Calu3 (cell line): ENCODE results near the gene REG4. TPM values are rescaled to one million over a fixed set of nuclear protein-coding genes. Genes with fewer than 3 reads are reported as not detected.
"Not testable (repeated sequence)": the region's sequence is repeated elsewhere in the genome, so short reads cannot be mapped to it uniquely, and the experiment has no call there.

Experiments
- BruUV-seq: library from RNA; stranded (reverse); fragments of 400-500 nt; replicated peaks from 2 replicates; lab custom pipeline; 2021; lab: Mats Ljungman, UMichigan
- CTCF ChIA-PET: fragments of 300-600 bp; sonication (Branson Sonifier 250); formaldehyde crosslinking; loops from one replicate; lab custom pipeline; 2022; ENCODE audit warnings: antibody characterized with exemption; lab: Charles Lee
- DNase-seq: peaks from one replicate; pipeline ENCODE4 v3.0.0; 2022
- H3K27ac Mint-ChIP-seq: one replicate; pipeline ENCODE4 v1.8.0; 2022; ENCODE audit warnings: mixed read lengths; ENCODE audit not compliant: unreplicated experiment
- H3K27me3 Mint-ChIP-seq: one replicate; pipeline ENCODE4 v1.8.0; 2022; ENCODE audit warnings: mixed read lengths; ENCODE audit not compliant: unreplicated experiment
- H3K36me3 Mint-ChIP-seq: one replicate; pipeline ENCODE4 v1.8.0; 2022; ENCODE audit warnings: mild to moderate bottlenecking, moderate library complexity, mixed read lengths; ENCODE audit not compliant: insufficient read depth, unreplicated experiment
- H3K4me1 Mint-ChIP-seq: one replicate; pipeline ENCODE4 v1.8.0; 2022; ENCODE audit warnings: mild to moderate bottlenecking, low read depth, mixed read lengths; ENCODE audit not compliant: unreplicated experiment
- H3K4me3 Mint-ChIP-seq: one replicate; pipeline ENCODE4 v1.8.0; 2022; ENCODE audit warnings: mild to moderate bottlenecking, low read depth, moderate library complexity, mixed read lengths; ENCODE audit not compliant: unreplicated experiment
- H3K9me3 Mint-ChIP-seq: one replicate; pipeline ENCODE4 v1.8.0; 2022; ENCODE audit warnings: low read depth, mixed read lengths; ENCODE audit not compliant: unreplicated experiment
- intact Hi-C: fragments of 100-400 bp; cut with micrococcal nuclease; formaldehyde crosslinking; loops from one replicate; pipeline ENCODE4 v1.10.0; 2022; ENCODE audit not compliant: unreplicated experiment
- total RNA-seq: library from RNA; stranded (reverse); gene quantifications from 2 replicates; pipeline ENCODE4 v1.2.3, GENCODE V29; 2022
- TF ChIP-seq, protein P1 (sequence below): fragments of 200-600 bp; IDR thresholded peaks from one replicate; pipeline ENCODE4 v1.8.0; 2022; ENCODE audit warnings: antibody characterized with exemption; ENCODE audit not compliant: unreplicated experiment

REG4 gene
- total RNA-seq, 1 experiment from 2014 or later: not detected

DNA sequence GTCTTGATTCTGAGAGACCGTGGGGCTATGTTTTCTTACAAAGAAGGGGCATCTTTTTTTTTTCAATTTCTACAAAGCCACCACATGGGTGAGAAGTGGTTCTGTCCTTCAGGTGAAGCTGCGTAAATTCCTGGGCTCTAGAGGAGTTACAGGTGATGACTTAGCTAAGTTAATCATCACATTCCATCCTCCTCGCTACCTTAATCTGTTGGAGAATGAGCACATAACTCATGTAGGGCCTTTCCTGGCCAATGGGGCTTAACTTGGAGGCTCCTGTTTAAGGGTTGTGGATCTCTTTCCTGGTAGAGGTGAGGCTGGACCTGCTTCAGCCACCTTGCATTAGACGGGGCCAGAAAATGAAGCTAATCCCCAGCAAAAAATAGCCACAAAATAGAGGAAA lies 19.9 kb downstream of the REG4 start:
- Mint-ChIP-seq H3K27ac (peak overlapping the region; percentile 60), H3K9me3 (no peaks in the 10 kb centered on the region), H3K36me3 (peaks cover 4% of the 10 kb centered on the region), H3K4me1 (peaks cover 57% of the 10 kb centered on the region), H3K4me3 (no peak overlapping the region), H3K27me3 (no peaks in the 10 kb centered on the region)
- intact Hi-C loops: no loop called here
- DNase-seq: no peak
- CTCF ChIA-PET: no interaction called here
- TF ChIP-seq, protein P1, sequence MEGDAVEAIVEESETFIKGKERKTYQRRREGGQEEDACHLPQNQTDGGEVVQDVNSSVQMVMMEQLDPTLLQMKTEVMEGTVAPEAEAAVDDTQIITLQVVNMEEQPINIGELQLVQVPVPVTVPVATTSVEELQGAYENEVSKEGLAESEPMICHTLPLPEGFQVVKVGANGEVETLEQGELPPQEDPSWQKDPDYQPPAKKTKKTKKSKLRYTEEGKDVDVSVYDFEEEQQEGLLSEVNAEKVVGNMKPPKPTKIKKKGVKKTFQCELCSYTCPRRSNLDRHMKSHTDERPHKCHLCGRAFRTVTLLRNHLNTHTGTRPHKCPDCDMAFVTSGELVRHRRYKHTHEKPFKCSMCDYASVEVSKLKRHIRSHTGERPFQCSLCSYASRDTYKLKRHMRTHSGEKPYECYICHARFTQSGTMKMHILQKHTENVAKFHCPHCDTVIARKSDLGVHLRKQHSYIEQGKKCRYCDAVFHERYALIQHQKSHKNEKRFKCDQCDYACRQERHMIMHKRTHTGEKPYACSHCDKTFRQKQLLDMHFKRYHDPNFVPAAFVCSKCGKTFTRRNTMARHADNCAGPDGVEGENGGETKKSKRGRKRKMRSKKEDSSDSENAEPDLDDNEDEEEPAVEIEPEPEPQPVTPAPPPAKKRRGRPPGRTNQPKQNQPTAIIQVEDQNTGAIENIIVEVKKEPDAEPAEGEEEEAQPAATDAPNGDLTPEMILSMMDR: no peak
- BruUV-seq: no TSS peak

DNA sequence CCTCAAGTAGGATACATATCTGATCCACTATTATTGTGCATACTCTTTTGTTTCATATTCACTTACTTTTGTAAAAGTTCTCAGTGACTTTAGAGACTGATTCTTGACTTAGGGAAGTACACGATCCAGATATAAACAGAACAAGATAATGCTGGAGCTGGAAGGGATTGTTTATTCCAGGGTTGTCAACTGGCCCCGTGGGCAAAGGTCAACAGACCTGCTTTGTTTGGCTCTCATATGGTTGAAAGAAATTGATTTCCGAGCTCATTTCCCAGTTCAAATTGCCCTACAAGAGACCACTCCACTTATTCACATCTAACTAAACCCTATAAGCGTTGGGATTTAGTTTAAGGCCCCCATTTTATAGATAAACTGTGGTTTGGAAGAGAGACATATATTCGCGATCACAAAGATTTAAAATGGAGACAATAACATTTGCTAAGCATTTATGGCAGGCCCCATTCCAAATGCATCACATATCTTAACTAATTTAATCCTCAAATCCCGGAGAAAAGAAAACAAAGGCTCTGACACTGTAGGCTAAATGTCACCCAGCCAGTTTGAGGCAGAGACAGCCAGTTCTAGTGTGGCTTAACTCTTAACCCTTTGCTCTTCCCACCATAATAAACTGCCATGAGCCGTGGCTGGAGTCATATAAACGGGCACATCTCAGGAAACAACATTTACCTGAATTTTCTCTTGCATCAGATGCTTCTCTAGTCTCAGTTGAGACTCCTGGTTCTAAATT lies 20.6 kb downstream of the REG4 start:
- peaks cover 8% of the 10 kb centered on the region for H3K36me3 Mint-ChIP-seq
- no peaks in the 10 kb centered on the region for H3K27me3 Mint-ChIP-seq
- CTCF ChIA-PET: no interaction called here
- TF ChIP-seq, protein P1: no peak
- no TSS peak for BruUV-seq
- peaks cover 65% of the 10 kb centered on the region for H3K4me1 Mint-ChIP-seq
- no peak overlapping the region for H3K4me3 Mint-ChIP-seq
- intact Hi-C loops: no loop called here
- H3K27ac Mint-ChIP-seq: peak overlapping the region; percentile 60
- DNase-seq: no peak
- H3K9me3 Mint-ChIP-seq: no peaks in the 10 kb centered on the region

DNA sequence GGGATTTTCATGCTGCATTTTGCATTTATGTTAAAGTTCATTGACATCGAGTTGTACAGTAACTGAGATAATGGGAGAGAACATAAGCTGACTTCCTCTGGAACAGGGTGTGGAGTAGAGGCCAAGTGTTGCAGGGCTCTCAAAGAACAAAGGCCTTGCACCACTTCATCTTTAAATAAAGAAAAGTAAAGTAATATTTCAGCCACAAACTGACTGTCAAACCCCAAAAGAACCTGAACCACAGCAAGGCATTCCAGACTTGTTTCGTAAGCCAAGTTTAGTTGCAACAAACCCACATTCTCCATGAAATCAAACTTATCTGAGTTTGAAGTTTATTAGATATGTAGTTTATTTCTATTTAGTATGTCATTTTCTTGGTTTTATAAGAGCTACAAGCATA lies 23.5 kb downstream of the REG4 start:
- Mint-ChIP-seq H3K36me3 (peaks cover 8% of the 10 kb centered on the region), H3K9me3 (no peaks in the 10 kb centered on the region), H3K4me3 (no peak overlapping the region), H3K4me1 (peaks cover 87% of the 10 kb centered on the region), H3K27me3 (no peaks in the 10 kb centered on the region), H3K27ac (no peak overlapping the region)
- TF ChIP-seq, protein P1: no peak
- no peak for DNase-seq
- intact Hi-C loops: no loop called here
- CTCF ChIA-PET: no interaction called here
- BruUV-seq: no TSS peak

DNA sequence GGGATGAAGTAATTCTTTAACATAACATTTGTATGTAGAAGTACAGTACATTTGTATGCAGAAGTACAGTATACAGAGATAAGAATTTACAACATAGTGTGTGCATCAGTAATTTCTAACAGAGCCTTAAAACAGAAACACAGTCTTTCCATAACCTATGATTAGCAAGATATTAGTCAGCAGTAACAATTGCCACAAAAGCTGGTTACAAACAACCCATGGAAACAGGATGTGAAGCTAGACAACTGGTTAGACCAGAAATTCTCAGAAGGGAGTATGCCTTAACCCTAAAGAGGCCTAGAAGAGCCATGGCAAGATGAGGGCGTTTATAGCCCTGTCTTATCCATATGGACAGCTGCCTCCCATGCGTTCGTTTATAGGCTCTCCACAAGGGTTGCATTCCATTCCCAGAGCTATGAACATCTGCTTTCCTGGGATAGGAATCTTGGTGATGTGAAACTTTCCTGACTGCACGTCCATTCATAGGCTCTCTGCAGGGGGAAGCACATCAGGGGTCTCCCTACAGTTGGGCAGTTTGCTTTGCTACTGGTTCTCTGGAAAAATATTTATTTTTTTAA lies 24.7 kb downstream of the REG4 start:
- CTCF ChIA-PET, BruUV-seq, H3K36me3 Mint-ChIP-seq, intact Hi-C loops, H3K9me3 Mint-ChIP-seq, H3K27me3 Mint-ChIP-seq, DNase-seq: not testable (repeated sequence)
- H3K4me3 Mint-ChIP-seq: peak overlapping the region; percentile 59
- H3K4me1 Mint-ChIP-seq: peaks cover 91% of the 10 kb centered on the region
- H3K27ac Mint-ChIP-seq: peak overlapping the region; percentile 80

DNA sequence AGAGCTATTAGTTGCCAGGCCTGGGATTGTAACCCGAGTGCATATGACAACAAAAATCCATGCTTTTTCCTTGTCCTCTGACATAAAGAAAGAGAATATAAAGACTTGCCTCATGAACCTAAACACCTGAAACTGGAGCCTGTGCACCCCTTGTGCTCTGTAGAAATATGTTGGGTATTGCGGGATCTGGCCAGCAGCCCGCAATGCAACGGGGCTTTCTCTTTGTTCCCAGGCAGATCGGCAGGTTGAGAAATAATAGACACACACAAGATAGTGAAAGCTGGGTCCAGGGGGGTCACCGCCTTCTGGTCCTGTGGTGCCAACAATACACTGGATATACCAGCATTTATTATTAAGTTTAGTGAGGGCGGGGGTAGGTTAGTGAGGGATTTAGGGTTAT lies 25.2 kb downstream of the REG4 start:
- H3K4me3 Mint-ChIP-seq: peak overlapping the region; percentile 59
- BruUV-seq, intact Hi-C loops, H3K9me3 Mint-ChIP-seq, H3K36me3 Mint-ChIP-seq, H3K27me3 Mint-ChIP-seq, DNase-seq, CTCF ChIA-PET: not testable (repeated sequence)
- peak overlapping the region; percentile 80 for H3K27ac Mint-ChIP-seq
- H3K4me1 Mint-ChIP-seq: peaks cover 86% of the 10 kb centered on the region
